HEK293 (cell line): Measurements from ENCODE around the gene PIGQ.

Experiments used
- CTCF ChIP-seq: fragments of 450-650 bp; formaldehyde crosslinking; IDR thresholded peaks from 2 replicates; pipeline ENCODE4 v1.5.1; 2016; ENCODE audit warnings: missing biosample characterization, missing genetic modification characterization
- EGR2 ChIP-seq: fragments of 450-650 bp; formaldehyde crosslinking; IDR thresholded peaks from 2 replicates; pipeline ENCODE4 v1.5.1; 2016; ENCODE audit warnings: low read depth, missing biosample characterization, missing genetic modification characterization
- GLI4 ChIP-seq: fragments of 450-650 bp; formaldehyde crosslinking; IDR thresholded peaks from 2 replicates; pipeline ENCODE4 v1.5.1; 2016; ENCODE audit warnings: missing biosample characterization, missing genetic modification characterization
- MYNN ChIP-seq: fragments of 450-650 bp; formaldehyde crosslinking; IDR thresholded peaks from 2 replicates; pipeline ENCODE4 v1.5.1; 2016; ENCODE audit warnings: missing biosample characterization, missing genetic modification characterization, borderline replicate concordance
- REST ChIP-seq: fragments of 450-650 bp; formaldehyde crosslinking; IDR thresholded peaks from 2 replicates; pipeline ENCODE4 v1.5.1; 2016; ENCODE audit warnings: missing biosample characterization, missing genetic modification characterization
- ZBTB7A ChIP-seq: fragments of 450-650 bp; formaldehyde crosslinking; IDR thresholded peaks from 2 replicates; pipeline ENCODE4 v1.5.1; 2016; ENCODE audit warnings: low read depth, missing biosample characterization, missing genetic modification characterization
- ZEB2 ChIP-seq: fragments of 450-650 bp; formaldehyde crosslinking; IDR thresholded peaks from 2 replicates; pipeline ENCODE4 v1.5.1; 2016; ENCODE audit warnings: missing biosample characterization, missing genetic modification characterization
- ZFP69B ChIP-seq: fragments of 450-650 bp; formaldehyde crosslinking; IDR thresholded peaks from 2 replicates; pipeline ENCODE4 v1.5.1; 2016; ENCODE audit warnings: missing biosample characterization, missing genetic modification characterization
- ZNF146 ChIP-seq: fragments of 450-650 bp; formaldehyde crosslinking; IDR thresholded peaks from 2 replicates; pipeline ENCODE4 v1.5.1; 2016; ENCODE audit warnings: missing biosample characterization, missing genetic modification characterization
- ZNF335 ChIP-seq: fragments of 450-650 bp; formaldehyde crosslinking; conservative IDR thresholded peaks from 2 replicates; pipeline ENCODE4 v1.5.1; 2016; ENCODE audit warnings: missing biosample characterization, missing genetic modification characterization
- ZNF350 ChIP-seq: fragments of 450-650 bp; formaldehyde crosslinking; IDR thresholded peaks from 2 replicates; pipeline ENCODE4 v1.5.0; 2017; ENCODE audit warnings: missing biosample characterization, mild to moderate bottlenecking, missing genetic modification characterization
- ZNF394 ChIP-seq: fragments of 450-650 bp; formaldehyde crosslinking; IDR thresholded peaks from 2 replicates; pipeline ENCODE4 v1.5.1; 2016; ENCODE audit warnings: missing biosample characterization, missing genetic modification characterization, mild to moderate bottlenecking, moderate library complexity, borderline replicate concordance

- TF ChIP-seq ZNF335 (tag by site-specific recombination) (no peak), MYNN (tag by site-specific recombination) (no peak), CTCF (0 out of 2 replicates have a peak, but pooled peaks have one; percentile 17), EGR2 (tag by site-specific recombination) (no peak), ZNF350 (tag by site-specific recombination) (no peak), ZBTB7A (0 out of 2 replicates have a peak, but pooled peaks have one; percentile 34), ZNF394 (tag by site-specific recombination) (no peak), GLI4 (tag by site-specific recombination) (no peak), ZFP69B (tag by site-specific recombination) (no peak), ZNF146 (tag by site-specific recombination) (no peak), REST (tag by site-specific recombination) (no peak), ZEB2 (tag by site-specific recombination) (no peak)
Measured at GRCh38 chr16:549544-550263, 20.1 kb upstream of the PIGQ start.
